Bronchial epithelial cell (primary cell): ENCODE results near the gene CAPZB. TPM values are rescaled to one million over a fixed set of nuclear protein-coding genes. Genes with fewer than 3 reads are reported as not detected.

Experiments
- DNase-seq: peaks from one replicate; pipeline ENCODE4 v3.0.0-alpha.2; 2010; ENCODE audit warnings: low read depth
- FAIRE-seq: peaks from 2 replicates; lab custom pipeline; 2011; peaks lifted over from hg19 to GRCh38; lab: Jason Lieb, UNC
- H3K27me3 ChIP-seq: 2 replicates; pipeline ENCODE4 v1.5.1; 2011; ENCODE audit warnings: low read length; ENCODE audit not compliant: control insufficient read depth, insufficient read depth
- H3K36me3 ChIP-seq: 2 replicates; pipeline ENCODE4 v1.5.1; 2011; ENCODE audit warnings: low read length; ENCODE audit not compliant: control insufficient read depth, insufficient read depth
- H3K4me3 ChIP-seq: 2 replicates; pipeline ENCODE4 v1.5.1; 2011; ENCODE audit warnings: mild to moderate bottlenecking, low read depth, low read length, control low read depth
- total RNA-seq: library from RNA; depleted of rRNA; stranded (reverse); fragments of >200 nt; gene quantifications from 2 replicates; pipeline ENCODE4 v1.2.1, GENCODE V29; 2014
- TF ChIP-seq, protein P1 (sequence below): IDR thresholded peaks from 2 replicates; pipeline ENCODE4 v1.5.1; 2011; ENCODE audit warnings: mild to moderate bottlenecking, moderate library complexity, low read length, control low read depth, inconsistent platforms; ENCODE audit not compliant: insufficient read depth, severe bottlenecking

The CAPZB gene
- total RNA-seq, 1 donor from 2014 or later: 73.5 TPM

- Histone ChIP-seq H3K36me3 (peaks cover 2% of the 10 kb centered on the region), H3K4me3 (no peak overlapping the region), H3K27me3 (no peaks in the 10 kb centered on the region)
- DNase-seq (no peak), FAIRE-seq (no peak)
- TF ChIP-seq, protein P1, sequence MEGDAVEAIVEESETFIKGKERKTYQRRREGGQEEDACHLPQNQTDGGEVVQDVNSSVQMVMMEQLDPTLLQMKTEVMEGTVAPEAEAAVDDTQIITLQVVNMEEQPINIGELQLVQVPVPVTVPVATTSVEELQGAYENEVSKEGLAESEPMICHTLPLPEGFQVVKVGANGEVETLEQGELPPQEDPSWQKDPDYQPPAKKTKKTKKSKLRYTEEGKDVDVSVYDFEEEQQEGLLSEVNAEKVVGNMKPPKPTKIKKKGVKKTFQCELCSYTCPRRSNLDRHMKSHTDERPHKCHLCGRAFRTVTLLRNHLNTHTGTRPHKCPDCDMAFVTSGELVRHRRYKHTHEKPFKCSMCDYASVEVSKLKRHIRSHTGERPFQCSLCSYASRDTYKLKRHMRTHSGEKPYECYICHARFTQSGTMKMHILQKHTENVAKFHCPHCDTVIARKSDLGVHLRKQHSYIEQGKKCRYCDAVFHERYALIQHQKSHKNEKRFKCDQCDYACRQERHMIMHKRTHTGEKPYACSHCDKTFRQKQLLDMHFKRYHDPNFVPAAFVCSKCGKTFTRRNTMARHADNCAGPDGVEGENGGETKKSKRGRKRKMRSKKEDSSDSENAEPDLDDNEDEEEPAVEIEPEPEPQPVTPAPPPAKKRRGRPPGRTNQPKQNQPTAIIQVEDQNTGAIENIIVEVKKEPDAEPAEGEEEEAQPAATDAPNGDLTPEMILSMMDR: no peak
These were observed 116.4 kb downstream of the CAPZB start for GRCh38 chr1:19368964-19369363.

- Histone ChIP-seq H3K36me3 (no peaks in the 10 kb centered on the region), H3K4me3 (no peak overlapping the region), H3K27me3 (no peaks in the 10 kb centered on the region)
- DNase-seq (no peak), FAIRE-seq (no peak)
- TF ChIP-seq, protein P1: no peak
These were observed 117.3 kb downstream of the CAPZB start for GRCh38 chr1:19368050-19368449.

DNA sequence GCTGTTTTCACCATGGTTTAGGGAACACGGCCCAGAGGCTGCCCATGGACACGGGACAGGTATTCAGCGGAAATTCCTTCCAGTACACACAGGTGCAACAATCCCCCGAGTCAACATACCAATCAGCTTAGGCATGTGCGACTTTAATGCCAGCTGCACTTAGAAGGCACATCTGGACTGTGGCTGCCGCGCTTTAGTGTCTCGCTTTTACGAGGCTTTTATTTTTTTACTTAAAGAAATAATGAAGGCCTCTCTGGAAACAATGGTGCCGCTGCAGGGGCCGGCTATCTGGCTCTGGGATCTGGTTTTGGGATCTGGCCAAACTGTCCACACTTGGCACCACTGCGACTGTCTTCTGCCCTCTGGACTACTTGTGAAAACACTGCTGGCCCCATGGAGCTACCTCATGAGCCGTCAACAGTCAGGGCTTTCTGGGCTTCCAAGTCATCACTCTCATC lies 117.7 kb downstream of the CAPZB start:
- H3K4me3 ChIP-seq: no peak overlapping the region
- no peaks in the 10 kb centered on the region for H3K36me3 ChIP-seq
- H3K27me3 ChIP-seq: no peaks in the 10 kb centered on the region
- TF ChIP-seq, protein P1: no peak
- DNase-seq (peak; percentile 75), FAIRE-seq (no peak)

DNA sequence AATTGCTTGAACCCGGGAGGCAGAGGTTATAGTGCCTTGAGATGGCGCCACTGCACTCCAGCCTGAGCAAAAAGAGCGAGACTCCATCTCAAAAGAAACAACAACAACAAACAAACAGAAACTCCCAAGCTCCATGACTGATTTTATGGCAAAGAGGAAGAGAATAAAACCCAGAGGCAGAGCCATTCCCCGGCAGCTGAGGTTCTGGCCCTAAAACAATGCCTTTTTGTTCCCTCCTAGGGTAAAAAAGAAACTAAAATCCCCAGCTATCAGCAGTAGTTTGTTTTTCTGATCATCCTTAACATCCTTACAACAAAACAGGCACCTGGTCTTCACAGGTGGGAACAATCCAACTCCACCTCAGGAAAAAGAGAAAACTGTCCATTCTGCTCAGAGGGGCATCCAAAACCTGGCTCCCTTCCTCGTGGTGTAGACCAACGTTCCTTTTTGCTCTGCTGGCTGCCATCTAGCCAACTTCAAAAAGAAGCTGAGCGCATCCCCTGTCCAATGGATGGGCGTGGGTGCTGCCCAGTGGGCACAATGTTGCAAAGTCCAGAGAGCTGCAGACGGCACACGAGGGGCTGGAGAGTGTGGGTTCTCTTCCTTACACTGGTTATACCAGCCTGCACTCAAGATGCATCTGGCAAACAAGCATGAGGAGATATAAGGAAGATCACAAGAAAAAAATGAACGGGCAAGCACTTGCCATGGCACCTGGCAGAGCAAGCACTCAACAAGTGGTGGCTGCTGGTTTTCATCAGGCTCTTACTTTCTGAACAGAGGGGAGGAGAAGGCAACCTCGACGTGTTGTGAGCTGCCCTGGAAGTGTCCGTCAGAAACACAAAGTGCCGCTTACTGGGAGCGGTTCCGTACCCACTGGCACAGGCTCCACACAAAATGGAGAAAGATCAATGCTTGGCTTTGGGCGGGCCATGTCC lies 118.5 kb downstream of the CAPZB start:
- no peak for FAIRE-seq
- DNase-seq: no peak
- H3K27me3 ChIP-seq: no peaks in the 10 kb centered on the region
- no peaks in the 10 kb centered on the region for H3K36me3 ChIP-seq
- no peak overlapping the region for H3K4me3 ChIP-seq
- TF ChIP-seq, protein P1: no peak

GRCh38 chr1:19365721-19366120 lies 119.6 kb downstream of the CAPZB start:
- TF ChIP-seq, protein P1: no peak
- H3K27me3 ChIP-seq: no peaks in the 10 kb centered on the region
- FAIRE-seq (no peak), DNase-seq (peak; percentile 29)
- H3K36me3 ChIP-seq: no peaks in the 10 kb centered on the region
- no peak overlapping the region for H3K4me3 ChIP-seq
